ENCODE data around the gene PPFIA1.

The PPFIA1 gene

GRCh38 chr11:70351646-70352045 is 81.2 kb downstream of the PPFIA1 start:
- H3K4me3 ChIP-seq (ENCODE audit: low read depth in 1 of 2, low read length in 2 of 2): no peak overlapping the region
- H3K27ac ChIP-seq (ENCODE audit: low read depth, low read length): no peak overlapping the region
- no peaks in the 10 kb centered on the region for H3K4me1 ChIP-seq (ENCODE audit: insufficient read depth, low read length)
- peaks cover 42% of the 10 kb centered on the region for H3K36me3 ChIP-seq (ENCODE audit: insufficient read depth, low read length)
- no peaks in the 10 kb centered on the region for H3K9me3 ChIP-seq (ENCODE audit: low read length)
- no peaks in the 10 kb centered on the region for H3K27me3 ChIP-seq (ENCODE audit: control insufficient read depth in 1 of 2, insufficient read depth in 2 of 2, low read length in 2 of 2)
- no peak overlapping the region for H3K9ac ChIP-seq (ENCODE audit: low read length)

GRCh38 chr11:70352100-70352499 is 81.6 kb downstream of the PPFIA1 start:
- no peaks in the 10 kb centered on the region for H3K9me3 ChIP-seq (ENCODE audit: low read length)
- H3K9ac ChIP-seq (ENCODE audit: low read length): no peak overlapping the region
- no peak overlapping the region for H3K27ac ChIP-seq (ENCODE audit: low read depth, low read length)
- peaks cover 43% of the 10 kb centered on the region for H3K36me3 ChIP-seq (ENCODE audit: insufficient read depth, low read length)
- H3K4me1 ChIP-seq (ENCODE audit: insufficient read depth, low read length): no peaks in the 10 kb centered on the region
- no peaks in the 10 kb centered on the region for H3K27me3 ChIP-seq (ENCODE audit: control insufficient read depth in 1 of 2, insufficient read depth in 2 of 2, low read length in 2 of 2)
- no peak overlapping the region for H3K4me3 ChIP-seq (ENCODE audit: low read depth in 1 of 2, low read length in 2 of 2)

GRCh38 chr11:70352601-70353000 is 82.1 kb downstream of the PPFIA1 start:
- Histone ChIP-seq H3K27ac (ENCODE audit: low read depth, low read length) (no peak overlapping the region), H3K4me1 (ENCODE audit: insufficient read depth, low read length) (no peaks in the 10 kb centered on the region), H3K9me3 (ENCODE audit: low read length) (no peaks in the 10 kb centered on the region), H3K4me3 (ENCODE audit: low read depth in 1 of 2, low read length in 2 of 2) (no peak overlapping the region), H3K9ac (ENCODE audit: low read length) (no peak overlapping the region), H3K36me3 (ENCODE audit: insufficient read depth, low read length) (peaks cover 41% of the 10 kb centered on the region), H3K27me3 (ENCODE audit: control insufficient read depth in 1 of 2, insufficient read depth in 2 of 2, low read length in 2 of 2) (no peaks in the 10 kb centered on the region)

GRCh38 chr11:70353329-70353728 is 82.8 kb downstream of the PPFIA1 start:
- no peak overlapping the region for H3K27ac ChIP-seq (ENCODE audit: low read depth, low read length)
- H3K4me3 ChIP-seq (ENCODE audit: low read depth in 1 of 2, low read length in 2 of 2): no peak overlapping the region
- no peaks in the 10 kb centered on the region for H3K9me3 ChIP-seq (ENCODE audit: low read length)
- H3K27me3 ChIP-seq (ENCODE audit: control insufficient read depth in 1 of 2, insufficient read depth in 2 of 2, low read length in 2 of 2): no peaks in the 10 kb centered on the region
- peaks cover 41% of the 10 kb centered on the region for H3K36me3 ChIP-seq (ENCODE audit: insufficient read depth, low read length)
- no peaks in the 10 kb centered on the region for H3K4me1 ChIP-seq (ENCODE audit: insufficient read depth, low read length)
- H3K9ac ChIP-seq (ENCODE audit: low read length): no peak overlapping the region

- H3K4me3 ChIP-seq (ENCODE audit: low read depth in 1 of 2, low read length in 2 of 2): no peak overlapping the region
Observed at GRCh38 chr11:70353900-70354568, 83.5 kb downstream of the PPFIA1 start.

GRCh38 chr11:70354629-70355028 is 84.1 kb downstream of the PPFIA1 start:
- no peak overlapping the region for H3K27ac ChIP-seq (ENCODE audit: low read depth, low read length)

More at GRCh38 chr11:70353900-70354568, 83.5 kb downstream of the PPFIA1 start:
- no peaks in the 10 kb centered on the region for H3K9me3 ChIP-seq (ENCODE audit: low read length)
- H3K27me3 ChIP-seq (ENCODE audit: control insufficient read depth in 1 of 2, insufficient read depth in 2 of 2, low read length in 2 of 2): no peaks in the 10 kb centered on the region
- no peak overlapping the region for H3K27ac ChIP-seq (ENCODE audit: low read depth, low read length)
- no peaks in the 10 kb centered on the region for H3K4me1 ChIP-seq (ENCODE audit: insufficient read depth, low read length)
- H3K36me3 ChIP-seq (ENCODE audit: insufficient read depth, low read length): peaks cover 41% of the 10 kb centered on the region
- no peak overlapping the region for H3K9ac ChIP-seq (ENCODE audit: low read length)

GRCh38 chr11:70358753-70359152 is 88.3 kb downstream of the PPFIA1 start:
- H3K4me3 ChIP-seq (ENCODE audit: low read depth in 1 of 2, low read length in 2 of 2): no peak overlapping the region
- no peaks in the 10 kb centered on the region for H3K27me3 ChIP-seq (ENCODE audit: control insufficient read depth in 1 of 2, insufficient read depth in 2 of 2, low read length in 2 of 2)
- no peak overlapping the region for H3K27ac ChIP-seq (ENCODE audit: low read depth, low read length)
- peaks cover 41% of the 10 kb centered on the region for H3K36me3 ChIP-seq (ENCODE audit: insufficient read depth, low read length)
- no peaks in the 10 kb centered on the region for H3K4me1 ChIP-seq (ENCODE audit: insufficient read depth, low read length)
- H3K9me3 ChIP-seq (ENCODE audit: low read length): no peaks in the 10 kb centered on the region
- no peak overlapping the region for H3K9ac ChIP-seq (ENCODE audit: low read length)

More at GRCh38 chr11:70354629-70355028, 84.1 kb downstream of the PPFIA1 start:
- no peak overlapping the region for H3K4me3 ChIP-seq (ENCODE audit: low read depth in 1 of 2, low read length in 2 of 2)
- no peaks in the 10 kb centered on the region for H3K27me3 ChIP-seq (ENCODE audit: control insufficient read depth in 1 of 2, insufficient read depth in 2 of 2, low read length in 2 of 2)
- no peaks in the 10 kb centered on the region for H3K9me3 ChIP-seq (ENCODE audit: low read length)
- no peak overlapping the region for H3K9ac ChIP-seq (ENCODE audit: low read length)
- peaks cover 41% of the 10 kb centered on the region for H3K36me3 ChIP-seq (ENCODE audit: insufficient read depth, low read length)
- H3K4me1 ChIP-seq (ENCODE audit: insufficient read depth, low read length): no peaks in the 10 kb centered on the region

GRCh38 chr11:70359451-70360205 is 89.1 kb downstream of the PPFIA1 start:
- Histone ChIP-seq H3K27me3 (ENCODE audit: control insufficient read depth in 1 of 2, insufficient read depth in 2 of 2, low read length in 2 of 2) (no peaks in the 10 kb centered on the region), H3K9ac (ENCODE audit: low read length) (no peak overlapping the region), H3K4me3 (ENCODE audit: low read depth in 1 of 2, low read length in 2 of 2) (no peak overlapping the region), H3K9me3 (ENCODE audit: low read length) (no peaks in the 10 kb centered on the region), H3K27ac (ENCODE audit: low read depth, low read length) (no peak overlapping the region), H3K4me1 (ENCODE audit: insufficient read depth, low read length) (no peaks in the 10 kb centered on the region), H3K36me3 (ENCODE audit: insufficient read depth, low read length) (peaks cover 41% of the 10 kb centered on the region)

GRCh38 chr11:70360211-70360610 is 89.7 kb downstream of the PPFIA1 start:
- Histone ChIP-seq H3K9me3 (ENCODE audit: low read length) (no peaks in the 10 kb centered on the region), H3K9ac (ENCODE audit: low read length) (no peak overlapping the region), H3K27ac (ENCODE audit: low read depth, low read length) (no peak overlapping the region), H3K4me1 (ENCODE audit: insufficient read depth, low read length) (no peaks in the 10 kb centered on the region), H3K36me3 (ENCODE audit: insufficient read depth, low read length) (peaks cover 41% of the 10 kb centered on the region), H3K27me3 (ENCODE audit: control insufficient read depth in 1 of 2, insufficient read depth in 2 of 2, low read length in 2 of 2) (no peaks in the 10 kb centered on the region), H3K4me3 (ENCODE audit: low read depth in 1 of 2, low read length in 2 of 2) (no peak overlapping the region)

GRCh38 chr11:70364178-70364577 is 93.7 kb downstream of the PPFIA1 start:
- Histone ChIP-seq H3K9me3 (ENCODE audit: low read length) (no peaks in the 10 kb centered on the region), H3K27me3 (ENCODE audit: control insufficient read depth in 1 of 2, insufficient read depth in 2 of 2, low read length in 2 of 2) (no peaks in the 10 kb centered on the region), H3K4me1 (ENCODE audit: insufficient read depth, low read length) (no peaks in the 10 kb centered on the region), H3K27ac (ENCODE audit: low read depth, low read length) (no peak overlapping the region), H3K9ac (ENCODE audit: low read length) (no peak overlapping the region), H3K36me3 (ENCODE audit: insufficient read depth, low read length) (peaks cover 36% of the 10 kb centered on the region), H3K4me3 (ENCODE audit: low read depth in 1 of 2, low read length in 2 of 2) (no peak overlapping the region)

- Histone ChIP-seq H3K36me3 (ENCODE audit: insufficient read depth, low read length) (peaks cover 36% of the 10 kb centered on the region), H3K9ac (ENCODE audit: low read length) (no peak overlapping the region), H3K4me3 (ENCODE audit: low read depth in 1 of 2, low read length in 2 of 2) (no peak overlapping the region), H3K27me3 (ENCODE audit: control insufficient read depth in 1 of 2, insufficient read depth in 2 of 2, low read length in 2 of 2) (no peaks in the 10 kb centered on the region), H3K4me1 (ENCODE audit: insufficient read depth, low read length) (no peaks in the 10 kb centered on the region), H3K27ac (ENCODE audit: low read depth, low read length) (no peak overlapping the region), H3K9me3 (ENCODE audit: low read length) (no peaks in the 10 kb centered on the region)
Observed at GRCh38 chr11:70364745-70365543, 94.5 kb downstream of the PPFIA1 start.
